ENCODE measurements around the gene PACSIN1.

- TF ChIP-seq FOXP2 (optimal IDR thresholded peaks at IDR 0.05; ENCODE audit: control extremely low read depth, extremely low read length, insufficient read depth) (no peak), EZH2 (IDR thresholded peaks at IDR 0.05) (no peak)
Measured at GRCh38 chr6:34535199-34535598, 69.3 kb downstream of the PACSIN1 start.

Data from SK-N-MC (cell line).